ENCODE measurements around the gene PHF8.

Gene PHF8

DNA sequence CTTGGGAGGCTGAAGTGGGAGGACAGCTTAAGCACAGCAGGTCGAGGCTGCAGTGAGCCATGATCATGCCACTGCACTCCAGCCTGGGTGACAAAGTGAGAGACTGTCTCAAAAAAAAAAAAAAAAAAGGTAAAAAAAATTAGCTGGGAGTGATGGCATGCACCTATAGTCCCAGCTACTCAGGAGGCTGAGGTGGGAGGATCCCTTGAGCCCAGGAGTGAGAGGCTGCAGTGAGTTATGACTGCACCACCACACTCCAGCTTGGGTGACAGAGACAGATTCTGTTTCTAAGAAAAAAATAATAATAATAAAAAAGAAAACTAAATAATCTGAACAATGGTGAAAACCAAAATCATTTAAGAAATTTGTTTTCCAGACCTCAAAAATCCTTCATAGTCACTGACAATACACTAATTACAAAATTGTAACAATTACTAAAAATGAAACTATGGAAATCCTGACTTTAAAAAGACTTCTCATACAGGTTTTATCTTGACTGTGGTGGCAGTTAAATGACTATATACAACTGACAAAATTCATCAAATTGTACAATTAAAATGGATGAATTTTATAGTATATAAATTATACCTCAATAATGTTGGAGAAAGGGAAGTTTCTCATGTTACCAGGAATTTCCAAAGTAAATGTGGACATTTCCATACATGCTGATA, 31.3 kb downstream of the PHF8 start:
- DNase-seq: no peak

DNA sequence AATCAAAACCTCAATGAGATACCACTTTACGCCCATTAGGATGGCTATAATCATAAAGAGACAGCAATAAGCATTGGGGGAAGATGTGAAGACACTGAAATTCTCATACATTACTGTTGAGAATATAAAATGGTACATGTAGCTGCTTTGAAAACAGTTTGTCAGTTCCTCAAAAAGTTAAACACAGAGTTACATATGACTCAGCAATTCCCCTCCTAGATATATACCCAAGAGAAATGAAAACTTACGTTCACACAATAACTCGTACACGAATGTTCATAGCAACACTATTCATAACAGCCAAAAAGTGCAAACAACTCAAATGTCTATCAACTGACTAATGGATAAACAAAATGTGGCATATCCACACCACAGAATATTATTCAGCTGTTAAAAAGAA, 36.6 kb downstream of the PHF8 start:
- no peak for DNase-seq

DNA sequence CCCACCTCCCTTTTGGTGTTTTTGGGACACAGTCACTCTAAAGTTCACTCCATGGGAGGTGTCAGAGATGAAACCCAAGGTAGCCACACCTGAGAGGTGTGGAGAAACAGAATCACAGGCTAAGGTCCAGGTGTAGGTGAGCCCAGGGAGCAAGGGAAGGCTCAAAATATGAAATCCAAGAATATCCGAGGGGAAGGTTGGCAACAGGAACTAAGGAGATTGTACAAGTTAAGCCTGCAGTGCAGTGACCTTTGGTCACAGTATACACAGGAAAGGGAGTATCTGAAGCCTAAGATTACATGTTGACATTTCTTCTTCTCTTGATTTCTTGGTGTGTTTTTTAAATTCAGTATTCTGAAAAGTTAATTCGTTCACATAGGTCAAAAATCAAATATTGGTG, 46.5 kb downstream of the PHF8 start:
- no peak for DNase-seq

DNA sequence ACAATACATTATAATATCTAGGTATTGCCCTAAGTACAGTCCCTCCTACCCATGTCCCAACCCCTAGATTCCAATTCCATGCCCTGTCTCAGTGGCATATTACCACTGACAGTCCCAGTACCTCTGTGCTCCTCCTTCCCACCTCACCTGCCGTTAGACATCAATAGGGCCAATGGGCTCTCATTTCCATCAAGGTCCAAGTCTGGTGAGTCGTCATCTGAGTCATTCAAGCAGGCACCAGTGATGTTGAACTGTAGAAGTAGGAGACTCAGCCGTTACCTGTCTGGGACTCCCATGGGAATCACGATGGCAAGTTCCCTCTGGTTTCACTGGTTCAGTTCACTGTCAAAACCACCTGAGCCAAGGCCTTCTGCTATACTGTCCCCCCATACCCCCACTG, 51.7 kb downstream of the PHF8 start:
- DNase-seq: no peak

DNA sequence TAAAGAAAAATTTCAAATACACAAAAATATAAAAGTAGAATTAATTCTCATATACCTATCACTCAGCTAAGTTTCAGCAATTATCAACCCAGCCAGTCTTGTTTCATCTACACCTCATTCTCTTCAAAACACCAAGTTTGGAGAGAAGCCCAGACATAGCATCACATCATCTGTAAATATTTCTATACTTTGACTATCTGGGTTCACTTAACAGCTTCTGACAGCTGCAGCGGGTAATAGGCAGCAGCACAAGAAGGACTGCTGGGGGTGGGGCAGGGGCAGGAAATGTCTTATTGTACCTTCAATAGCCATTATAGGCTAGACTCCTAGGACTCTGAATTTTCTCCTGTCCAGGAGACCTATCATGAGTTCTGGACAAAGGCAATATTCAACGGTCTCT, 54.1 kb downstream of the PHF8 start:
- no peak for DNase-seq

DNA sequence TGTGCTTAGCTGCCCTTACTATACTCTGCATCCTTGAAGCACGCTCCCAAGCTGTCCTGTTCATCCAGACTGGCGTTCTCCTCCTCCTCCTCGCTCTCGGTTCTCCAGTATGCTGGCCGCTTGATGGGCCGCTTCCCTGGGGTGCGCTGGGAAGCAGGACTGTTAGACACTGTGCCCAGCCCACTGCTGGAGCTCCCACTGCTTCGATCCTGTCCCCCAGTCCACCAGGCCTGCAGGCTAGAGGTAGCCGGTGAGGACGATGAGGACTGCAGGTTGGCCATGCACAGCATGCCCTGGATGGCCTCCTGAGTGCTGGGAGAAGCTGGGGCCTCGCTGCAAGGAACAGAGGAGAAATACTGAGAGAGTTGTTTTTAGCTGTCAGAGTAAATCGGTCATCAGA, 59.4 kb downstream of the PHF8 start:
- DNase-seq: no peak

DNA sequence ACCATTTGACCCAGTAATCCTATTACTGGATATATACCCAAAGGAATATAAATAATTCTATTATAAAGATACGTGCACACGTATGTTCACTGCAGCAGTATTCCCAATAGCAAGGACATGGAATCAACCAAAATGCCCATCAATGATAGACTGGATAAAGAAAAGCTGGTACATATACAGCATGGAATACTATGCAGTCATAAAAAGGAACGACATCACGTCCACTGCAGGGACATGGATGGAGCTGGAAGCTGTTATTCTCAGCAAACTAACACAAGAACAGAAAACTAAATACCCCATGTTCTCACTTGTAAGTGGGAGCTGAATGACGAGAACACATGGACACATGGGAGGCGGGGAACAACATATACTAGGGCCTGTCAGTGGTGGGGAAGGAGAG, 69.7 kb downstream of the PHF8 start:
- DNase-seq: no peak

DNA sequence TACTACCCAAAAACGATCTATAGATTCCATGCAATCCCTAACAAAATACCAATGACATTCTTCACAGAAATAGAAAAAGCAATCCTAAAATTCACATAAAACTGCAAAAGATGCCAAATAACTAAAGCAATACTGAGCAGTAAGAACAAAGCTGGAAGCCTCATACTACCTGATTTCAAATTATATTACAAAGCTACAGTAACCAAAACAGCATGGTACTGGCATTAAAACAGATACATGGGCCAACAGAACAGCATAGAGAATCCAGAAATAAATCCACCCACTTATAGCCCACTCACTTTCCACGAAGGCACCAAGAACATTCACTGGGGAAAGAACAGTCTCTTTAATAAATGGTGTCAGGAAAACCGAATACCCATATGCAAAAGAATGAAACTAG, 74.7 kb downstream of the PHF8 start:
- DNase-seq: no peak

DNA sequence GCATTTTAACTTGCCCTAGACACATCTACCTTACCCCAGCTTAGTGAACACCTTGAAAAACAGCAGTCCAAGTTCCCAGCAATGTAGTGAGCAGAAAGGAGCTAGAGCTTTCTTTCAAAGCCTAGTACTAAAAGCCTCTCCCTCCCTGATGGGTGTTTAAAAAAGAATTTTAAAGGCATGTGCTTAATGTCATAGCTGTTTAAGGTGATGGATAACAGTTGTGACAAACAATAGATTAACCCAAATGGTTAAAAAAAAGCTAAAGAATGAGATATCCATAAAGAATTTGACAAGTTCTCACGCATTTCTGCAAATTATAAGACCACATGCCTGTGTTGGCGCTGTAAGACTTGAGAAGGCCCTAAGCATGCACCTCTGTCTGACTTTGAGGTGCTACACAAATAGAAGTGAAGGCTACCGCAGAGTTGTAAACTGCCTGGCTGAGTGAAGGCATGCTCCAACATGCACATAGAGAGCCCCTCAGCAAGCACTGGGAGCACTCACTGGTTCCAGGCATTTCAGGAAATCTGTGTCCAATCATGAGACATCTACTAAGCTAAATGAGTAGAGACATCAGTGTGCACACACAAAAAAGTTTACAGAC, 94.0 kb downstream of the PHF8 start:
- no peak for DNase-seq

DNA sequence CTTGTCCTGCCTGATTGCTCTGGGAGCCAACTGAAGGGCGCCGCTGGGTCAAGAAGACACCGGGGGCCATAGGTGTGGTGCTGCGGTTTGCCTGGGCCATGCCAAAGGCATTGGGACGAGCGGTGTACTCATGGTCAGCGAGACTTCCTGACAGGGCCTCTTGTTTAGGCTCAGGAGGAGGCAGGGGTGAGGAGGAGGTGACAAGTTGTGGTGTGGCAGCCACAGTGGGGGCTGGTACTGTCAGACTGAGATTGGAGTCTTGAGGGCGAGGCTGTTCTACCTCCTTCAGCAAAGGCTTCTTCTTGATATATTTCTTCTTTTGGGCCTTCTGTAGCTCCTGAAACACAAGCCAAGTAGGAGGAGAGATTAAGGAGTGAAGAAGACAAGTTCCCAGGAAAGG, 104.1 kb downstream of the PHF8 start:
- DNase-seq: no peak

DNA sequence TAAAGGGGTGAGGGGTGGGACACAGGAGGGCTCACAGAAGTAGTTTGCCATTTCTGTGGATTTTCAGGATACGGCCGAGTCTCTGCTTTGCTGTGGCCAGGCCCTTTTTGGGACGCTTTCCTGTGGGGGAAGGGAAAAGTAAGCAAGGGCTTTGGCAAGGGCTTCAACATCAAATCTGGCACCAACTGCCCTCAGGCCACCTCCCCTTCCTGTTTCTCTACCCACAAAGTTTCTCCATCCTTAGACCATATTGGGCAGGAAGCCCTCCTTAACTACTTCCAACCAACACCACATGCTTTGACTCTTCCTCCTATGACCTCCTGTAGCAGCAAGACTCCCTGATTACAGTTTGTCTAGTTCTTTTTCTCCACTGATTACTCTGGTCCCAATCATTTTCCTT, 105.1 kb downstream of the PHF8 start:
- DNase-seq: no peak

DNA sequence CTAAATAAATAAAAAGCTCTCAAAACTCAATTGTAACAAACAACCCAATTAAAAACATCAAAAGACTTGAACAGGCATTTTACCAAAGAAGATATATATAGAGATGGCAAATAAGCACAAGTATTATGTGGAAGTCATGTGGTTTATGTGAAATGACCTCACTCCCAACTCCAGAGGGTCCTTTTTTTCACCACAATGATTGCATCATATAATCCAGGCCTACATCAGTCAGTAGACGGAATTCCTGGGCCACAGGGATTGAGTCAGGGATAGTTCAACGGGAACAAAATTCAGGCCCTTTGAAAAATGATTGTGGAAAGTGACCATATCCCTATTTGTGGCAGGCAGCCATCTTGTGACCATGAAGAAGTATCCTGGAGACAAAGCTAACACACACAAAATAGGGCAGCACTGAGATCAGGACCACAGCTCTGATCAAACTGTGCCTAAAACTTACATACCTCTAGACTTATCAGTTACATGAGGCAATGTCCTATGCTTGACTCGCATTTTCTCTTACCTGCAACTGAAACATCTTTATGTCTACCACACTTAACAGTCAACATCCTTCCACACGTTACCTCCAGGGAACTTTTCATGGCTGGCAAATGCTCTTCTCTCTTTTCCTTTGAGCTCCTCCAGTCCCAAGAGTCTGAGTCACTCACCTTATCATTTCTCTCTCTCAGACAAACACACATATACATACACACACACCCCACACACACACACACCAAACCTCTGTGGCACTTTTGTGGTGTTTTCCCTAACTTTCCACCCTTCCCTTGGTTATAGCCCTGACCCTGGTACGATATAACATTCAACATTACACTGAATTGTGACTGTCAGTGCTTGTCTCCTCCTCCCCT, 113.5 kb downstream of the PHF8 start:
- no peak for DNase-seq

DNA sequence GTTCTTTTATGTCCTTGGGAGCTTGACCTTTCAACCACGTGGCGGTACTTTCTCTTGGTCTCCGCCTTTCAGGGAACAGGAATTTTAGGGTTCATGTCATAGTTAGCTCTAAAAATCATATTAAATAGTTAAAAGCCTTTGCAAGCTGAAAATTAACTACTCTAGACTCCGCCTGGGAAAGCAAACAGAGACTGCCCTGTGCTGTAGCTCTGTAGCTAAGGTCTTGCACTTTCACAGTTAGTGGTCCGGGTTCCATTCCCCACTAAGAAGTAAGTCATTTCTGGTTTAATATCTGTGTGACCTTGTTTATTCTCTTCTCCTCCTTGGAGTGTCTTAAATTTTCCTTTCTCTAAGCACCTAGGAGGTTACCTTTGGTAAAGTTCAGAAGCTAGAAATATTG, 118.2 kb downstream of the PHF8 start:
- DNase-seq: no peak

DNA sequence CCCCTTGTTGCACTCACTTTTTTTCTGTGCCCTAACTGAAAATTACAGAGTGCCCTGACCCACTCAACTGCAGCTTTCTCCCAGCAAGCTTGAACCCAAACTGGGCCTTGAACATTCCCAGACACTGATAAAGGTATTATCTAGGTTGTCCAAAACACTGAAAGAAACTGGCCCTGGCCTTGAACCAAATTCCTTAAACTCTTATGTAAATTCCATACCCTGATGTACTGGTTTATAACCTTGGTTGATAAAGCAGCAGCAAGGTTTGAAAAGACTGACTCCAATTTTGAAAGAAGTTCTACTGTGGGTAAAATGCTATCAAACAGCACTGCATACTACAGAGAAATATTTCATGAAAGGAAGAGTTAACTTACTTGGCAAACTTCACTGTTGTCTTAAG, 125.6 kb downstream of the PHF8 start:
- DNase-seq: no peak

DNA sequence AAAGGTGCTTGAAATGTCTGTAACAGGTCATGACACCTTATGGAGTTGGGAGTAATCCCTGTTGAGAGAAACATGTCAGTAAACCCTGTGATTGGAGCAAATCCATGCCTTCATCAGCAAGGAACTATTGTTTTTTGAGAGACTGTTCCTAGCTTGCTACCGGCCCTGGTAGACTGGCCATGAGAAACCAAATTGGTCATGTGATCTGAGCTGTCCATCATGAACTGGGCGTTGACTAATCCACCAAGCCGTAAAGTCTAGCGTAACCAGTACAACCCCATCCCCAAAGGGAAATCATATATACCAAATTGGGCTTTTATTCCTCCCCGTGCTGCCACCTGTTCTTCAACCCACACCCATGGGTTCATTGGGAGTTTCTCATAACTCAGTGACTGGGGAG, 143.7 kb downstream of the PHF8 start:
- no peak for DNase-seq

DNA sequence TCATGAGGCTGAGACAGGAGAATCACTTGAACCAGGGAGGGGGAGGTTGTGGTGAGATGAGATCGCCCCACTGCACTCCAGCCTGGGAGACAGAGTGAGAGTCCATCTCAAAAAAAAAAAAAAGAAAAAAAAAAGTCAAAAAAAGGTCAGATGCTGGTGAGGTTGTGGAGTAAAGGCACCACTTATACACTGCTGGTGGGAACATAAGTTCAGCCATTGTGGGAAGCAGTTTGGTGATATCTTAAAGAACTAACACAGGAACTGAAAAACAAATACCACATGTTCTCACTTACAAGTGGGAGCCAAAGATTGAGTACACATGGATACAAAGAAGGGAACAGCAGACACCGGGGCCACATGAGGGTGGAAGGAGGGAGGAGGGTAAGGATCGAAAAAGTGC, 149.0 kb downstream of the PHF8 start:
- no peak for DNase-seq

Data from stimulated activated naive CD4-positive, alpha-beta T cell treated with Interleukin-2 at 50 U/mL for 16 hours (primary cell).